Measurements from ENCODE around the gene NUCKS1. TPM values are rescaled to one million over a fixed set of nuclear protein-coding genes. Genes with fewer than 3 reads are reported as not detected.

NUCKS1 gene
- total RNA-seq, 1 donor from 2014 or later, result 102 TPM

GRCh38 chr1:205670611-205671430, 79.2 kb downstream of the NUCKS1 start:
- DNase-seq (ENCODE audit: low spot score), result no peak

GRCh38 chr1:205670150-205670446, 79.9 kb downstream of the NUCKS1 start:
- DNase-seq (ENCODE audit: low spot score), result no peak

DNA sequence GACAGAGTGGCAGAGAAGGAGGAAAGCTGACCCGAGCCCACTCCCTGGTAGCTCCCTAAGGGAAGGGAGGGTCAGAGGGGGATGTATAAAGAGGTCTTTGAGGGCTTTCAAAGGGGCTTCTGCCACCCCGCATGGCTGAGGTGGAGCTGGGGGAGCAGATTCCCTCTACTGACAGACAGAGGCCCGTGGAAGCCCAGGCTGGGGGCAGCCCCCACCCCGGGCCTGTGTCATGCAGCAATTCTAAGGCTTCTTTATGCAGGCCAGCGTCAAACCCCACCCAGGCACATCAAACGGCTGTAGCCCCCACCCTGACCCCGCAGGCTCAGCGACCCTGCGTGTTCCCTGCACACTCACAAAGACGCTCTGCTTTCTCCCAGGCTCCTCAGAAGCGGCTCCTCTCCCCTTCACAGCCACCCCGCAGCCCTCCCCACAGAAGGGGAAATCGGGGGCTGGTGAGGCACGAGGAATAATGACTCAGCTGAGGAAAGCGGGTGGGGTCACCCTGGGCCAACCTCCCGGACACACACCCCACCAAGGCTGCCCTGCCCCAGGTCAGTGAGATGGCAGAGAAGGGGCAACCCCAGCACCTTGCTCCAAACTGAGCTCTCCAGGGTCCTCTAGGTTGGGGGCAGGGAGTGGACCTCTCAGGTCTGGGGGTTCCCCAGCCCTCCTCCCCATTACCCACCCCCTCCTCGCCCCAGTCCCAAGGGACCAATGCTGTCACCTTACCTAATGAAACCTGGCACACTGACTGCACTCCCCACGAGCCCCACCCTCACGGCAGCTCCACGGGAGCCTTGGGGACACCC, 80.4 kb downstream of the NUCKS1 start:
- DNase-seq (ENCODE audit: low spot score), result no peak

GRCh38 chr1:205668951-205669340, 81.0 kb downstream of the NUCKS1 start:
- no peak for DNase-seq (ENCODE audit: low spot score)

DNA sequence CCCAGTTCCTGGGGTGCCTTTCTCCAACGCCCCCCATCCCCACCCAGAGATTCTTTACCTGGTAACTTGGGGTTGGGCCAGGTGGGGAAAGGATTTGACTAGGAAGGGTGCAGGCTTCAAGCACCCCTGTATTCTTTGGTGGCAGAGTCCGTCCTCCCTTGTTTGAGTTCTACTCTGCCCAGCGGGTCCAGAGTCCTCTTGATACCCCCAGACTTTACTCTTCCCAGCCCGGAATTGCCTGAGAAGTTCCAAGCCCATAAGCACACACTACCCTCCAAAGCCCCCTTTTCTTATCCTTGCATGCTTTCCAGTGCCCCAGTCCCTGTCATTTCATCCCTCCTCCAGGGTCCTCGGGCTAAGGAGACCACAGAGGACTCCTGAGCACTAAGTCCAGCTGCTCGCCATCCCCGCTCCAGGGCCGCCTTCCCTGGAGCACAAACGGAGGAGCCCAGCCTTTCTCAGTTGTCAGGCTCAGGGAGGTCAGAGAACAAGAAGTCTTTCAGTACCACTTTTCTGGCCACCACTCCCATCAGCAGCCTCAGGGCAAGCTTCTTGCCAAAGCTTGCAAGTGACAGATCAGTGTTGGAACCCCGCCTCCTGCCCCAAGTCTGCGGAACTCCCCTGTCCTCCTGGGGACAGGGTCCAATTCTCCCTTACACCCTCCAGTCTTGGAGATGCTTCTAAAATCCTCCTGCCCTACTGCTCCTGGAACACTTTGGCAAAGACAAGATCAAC, 81.9 kb downstream of the NUCKS1 start:
- DNase-seq (ENCODE audit: low spot score), result no peak

DNA sequence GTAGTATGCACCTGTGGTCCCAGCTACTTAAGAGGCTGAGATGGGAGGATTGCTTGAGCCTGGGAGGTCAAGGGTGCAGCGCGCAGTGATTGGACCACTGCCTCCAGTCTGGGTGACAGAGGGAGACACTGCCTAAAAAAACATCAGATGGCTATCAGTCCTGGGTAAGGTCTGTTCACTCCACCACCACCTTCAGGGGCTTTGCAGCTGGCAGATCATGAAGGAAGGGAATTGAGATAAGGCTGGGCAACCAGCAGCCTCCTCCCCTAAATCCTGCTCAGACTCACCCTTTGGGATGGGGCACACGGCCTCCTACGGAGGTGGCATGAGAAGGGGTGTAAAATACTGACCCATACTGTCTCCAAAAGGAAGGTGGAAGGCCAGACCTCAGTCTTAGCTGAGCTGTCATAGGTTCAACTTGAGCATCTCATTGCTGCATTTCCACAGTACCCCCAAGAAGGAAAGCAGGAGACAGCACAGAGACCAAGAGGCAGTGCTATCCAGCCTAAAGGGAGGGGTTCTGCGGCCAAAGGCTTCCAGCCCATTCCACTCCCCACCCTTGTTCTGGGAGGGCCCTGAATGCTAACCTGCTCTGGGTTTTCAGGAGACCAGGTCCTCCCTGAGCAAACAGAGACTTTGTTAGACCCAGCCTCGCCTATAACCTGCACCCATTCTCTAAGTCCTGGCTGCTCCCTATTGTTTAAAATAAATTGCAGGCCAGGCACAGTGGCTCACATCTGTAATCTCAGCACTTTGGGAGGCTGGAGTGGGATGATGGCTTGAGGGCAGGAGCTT, 83.4 kb downstream of the NUCKS1 start:
- DNase-seq (ENCODE audit: low spot score), result no peak

- DNase-seq (ENCODE audit: low spot score), result no peak
Observed at GRCh38 chr1:205665201-205666045, 84.6 kb downstream of the NUCKS1 start.

- DNase-seq (ENCODE audit: low spot score), result no peak
Observed at GRCh38 chr1:205664399-205665017, 85.5 kb downstream of the NUCKS1 start.

GRCh38 chr1:205663286-205663936, 86.6 kb downstream of the NUCKS1 start:
- no peak for DNase-seq (ENCODE audit: low spot score)

Other genes starting within 250 kb of the NUCKS1 start
- 4.0 TPM for gene CDK18, start 245.5 kb downstream of the NUCKS1 start, total RNA-seq
- 70.2 TPM for gene ELK4, start 118.2 kb downstream of the NUCKS1 start, total RNA-seq
- 2.0 TPM for gene SLC45A3, start 69.7 kb downstream of the NUCKS1 start, total RNA-seq
- gene RAB29, start 25.3 kb upstream of the NUCKS1 start, total RNA-seq, result 37.3 TPM
- gene SLC41A1, start 63.0 kb upstream of the NUCKS1 start, total RNA-seq, result 27.6 TPM
- gene PM20D1, start 100.0 kb upstream of the NUCKS1 start, total RNA-seq, result 0.29 TPM
- gene SLC26A9, start 193.3 kb upstream of the NUCKS1 start, total RNA-seq, result not detected